GM18498 (cell line): ENCODE results near the gene NAA15.
"Not testable (repeated sequence)": the region's sequence is repeated elsewhere in the genome, so short reads cannot be mapped to it uniquely, and the experiment has no call there.

Source experiments
- ATAC-seq: cut with Tn5 transposase; IDR thresholded peaks from one replicate; pipeline ENCODE4 v1.9.1; 2021; ENCODE audit warnings: mild to moderate bottlenecking, moderate library complexity; ENCODE audit not compliant: unreplicated experiment

NAA15 gene

GRCh38 chr4:139337612-139338011, 36.3 kb downstream of the NAA15 start:
- ATAC-seq, result no peak

GRCh38 chr4:139361301-139361700, 60.0 kb downstream of the NAA15 start:
- no peak for ATAC-seq

- no peak for ATAC-seq
Measured at GRCh38 chr4:139367421-139368090, 66.3 kb downstream of the NAA15 start.

- ATAC-seq, result no peak
Measured at GRCh38 chr4:139368998-139369397, 67.7 kb downstream of the NAA15 start.

- ATAC-seq, result no peak
Measured at GRCh38 chr4:139374251-139374650, 72.9 kb downstream of the NAA15 start.

GRCh38 chr4:139386421-139386820, 85.1 kb downstream of the NAA15 start:
- no peak for ATAC-seq

- no peak for ATAC-seq
Measured at GRCh38 chr4:139389102-139389501, 87.8 kb downstream of the NAA15 start.

GRCh38 chr4:139389991-139390390, 88.7 kb downstream of the NAA15 start:
- no peak for ATAC-seq

- no peak for ATAC-seq
Measured at GRCh38 chr4:139391731-139392130, 90.4 kb downstream of the NAA15 start.

- no peak for ATAC-seq
Measured at GRCh38 chr4:139392797-139393196, 91.5 kb downstream of the NAA15 start.

GRCh38 chr4:139401368-139401767, 100.1 kb downstream of the NAA15 start:
- ATAC-seq, result no peak

GRCh38 chr4:139402436-139402835, 101.1 kb downstream of the NAA15 start:
- no peak for ATAC-seq

- no peak for ATAC-seq
Measured at GRCh38 chr4:139403462-139403861, 102.2 kb downstream of the NAA15 start.

- ATAC-seq, result no peak
Measured at GRCh38 chr4:139410312-139410711, 109.0 kb downstream of the NAA15 start.

- ATAC-seq, result not testable (repeated sequence)
Measured at GRCh38 chr4:139414671-139415210, 113.4 kb downstream of the NAA15 start.

GRCh38 chr4:139416073-139416673, 114.9 kb downstream of the NAA15 start:
- no peak for ATAC-seq

GRCh38 chr4:139419388-139419914, 118.1 kb downstream of the NAA15 start:
- peak; percentile 88 for ATAC-seq

- no peak for ATAC-seq
Measured at GRCh38 chr4:139420652-139421051, 119.3 kb downstream of the NAA15 start.

GRCh38 chr4:139436122-139436521, 134.8 kb downstream of the NAA15 start:
- no peak for ATAC-seq

GRCh38 chr4:139438141-139438540, 136.8 kb downstream of the NAA15 start:
- no peak for ATAC-seq

GRCh38 chr4:139441029-139441428, 139.7 kb downstream of the NAA15 start:
- ATAC-seq, result no peak

GRCh38 chr4:139443661-139444060, 142.4 kb downstream of the NAA15 start:
- no peak for ATAC-seq
